Measurements from ENCODE around the gene FBLN7.

GRCh38 chr2:112093216-112093615 is 45.0 kb upstream of the FBLN7 start:
- TF ChIP-seq SIN3A (conservative IDR thresholded peaks at IDR 0.05 in 1 of 2, IDR thresholded peaks at IDR 0.05 in 1 of 2; ENCODE audit: low read depth in 1 of 2, low read length in 2 of 2): no peak
- TF ChIP-seq KDM4A (IDR thresholded peaks at IDR 0.05; ENCODE audit: low read depth, low read length, severe bottlenecking): no peak
- no peak for TF ChIP-seq TEAD4 (IDR thresholded peaks at IDR 0.05; ENCODE audit: low read depth, low read length)
- no peak for TF ChIP-seq EP300 (IDR thresholded peaks at IDR 0.05; ENCODE audit: borderline replicate concordance in 1 of 2, low read depth in 2 of 2, low read length in 2 of 2)
- TF ChIP-seq CTCF (IDR thresholded peaks at IDR 0.05; ENCODE audit: control extremely low read depth in 1 of 3, insufficient read depth in 1 of 3, low read depth in 1 of 3, low read length in 3 of 3): no peak
- TF ChIP-seq ATF2 (IDR thresholded peaks at IDR 0.05; ENCODE audit: low read length): no peak
- TF ChIP-seq RAD21 (IDR thresholded peaks at IDR 0.05 in 1 of 2, conservative IDR thresholded peaks at IDR 0.05 in 1 of 2; ENCODE audit: low read depth in 2 of 2, low read length in 2 of 2): no peak
- TF ChIP-seq CHD7 (IDR thresholded peaks at IDR 0.05; ENCODE audit: insufficient replicate concordance, low read length): no peak
- TF ChIP-seq RXRA (IDR thresholded peaks at IDR 0.05; ENCODE audit: insufficient read depth, low read depth, low read length): no peak
- no peak for TF ChIP-seq YY1 (IDR thresholded peaks at IDR 0.05; ENCODE audit: low read depth, low read length)
- no peak for TF ChIP-seq EGR1 (IDR thresholded peaks at IDR 0.05; ENCODE audit: borderline replicate concordance, low read depth, low read length)
- TF ChIP-seq GTF2F1 (IDR thresholded peaks at IDR 0.05; ENCODE audit: borderline replicate concordance, low read depth, low read length): no peak
- no peak for TF ChIP-seq GABPA (IDR thresholded peaks at IDR 0.05; ENCODE audit: borderline replicate concordance, insufficient read depth, low read length)

All from H1 (cell line).